H1 (cell line): ENCODE results near the gene GON4L. TPM values are rescaled to one million over a fixed set of nuclear protein-coding genes. Genes with fewer than 3 reads are reported as not detected.
"Not testable (repeated sequence)": the region's sequence is repeated elsewhere in the genome, so short reads cannot be mapped to it uniquely, and the experiment has no call there.

Experiments used
- CTCF ChIA-PET: fragments of 300-600 bp; sonication (Branson Sonifier 250); formaldehyde crosslinking; loops from one replicate; lab custom pipeline; 2021; ENCODE audit not compliant: partially characterized antibody; lab: Charles Lee
- POLR2A ChIA-PET: fragments of 300-600 bp; sonication (Branson Sonifier 250); formaldehyde crosslinking; loops from one replicate; lab custom pipeline; 2021; ENCODE audit warnings: inconsistent platforms; ENCODE audit not compliant: partially characterized antibody; lab: Charles Lee
- DNase-seq, 2 experiments: peaks; one replicate each; pipeline versions ENCODE4 v3.0.0 to v3.0.0-alpha.2; 2010 to 2022; ENCODE audit warnings: low spot score in 2 of 2, low read depth in 1 of 2, mixed read lengths in 1 of 2
- FAIRE-seq: peaks from 2 replicates; lab custom pipeline; 2011; peaks lifted over from hg19 to GRCh38; lab: Jason Lieb, UNC
- H2AFZ ChIP-seq: 2 replicates; pipeline ENCODE4 v1.8.1; 2012; ENCODE audit warnings: low read length, inconsistent platforms
- H2AK5ac ChIP-seq: 2 replicates; pipeline ENCODE4 v1.6.1; 2013; ENCODE audit warnings: low read depth, low read length
- H2BK120ac ChIP-seq: replicated peaks from 2 replicates; pipeline ENCODE3; 2013; ENCODE audit warnings: low read depth, low read length, inconsistent platforms
- H2BK12ac ChIP-seq: 2 replicates; pipeline ENCODE4 v1.6.1; 2013; ENCODE audit warnings: low read depth, low read length
- H2BK15ac ChIP-seq: 2 replicates; pipeline ENCODE4 v1.6.1; 2013; ENCODE audit warnings: low read length
- H2BK20ac ChIP-seq: 2 replicates; pipeline ENCODE4 v1.6.1; 2013; ENCODE audit warnings: low read length
- H2BK5ac ChIP-seq: 2 replicates; pipeline ENCODE4 v1.6.1; 2013; ENCODE audit warnings: low read depth, low read length
- H3K14ac ChIP-seq: 2 replicates; pipeline ENCODE4 v1.6.1; 2013; ENCODE audit warnings: inconsistent platforms; ENCODE audit not compliant: insufficient read length
- H3K18ac ChIP-seq: 2 replicates; pipeline ENCODE4 v1.6.1; 2013; ENCODE audit warnings: low read length; ENCODE audit errors: extremely low read depth
- H3K23ac ChIP-seq: 2 replicates; pipeline ENCODE4 v1.6.1; 2013; ENCODE audit warnings: inconsistent platforms; ENCODE audit not compliant: insufficient read length
- H3K23me2 ChIP-seq: 2 replicates; pipeline ENCODE4 v1.6.1; 2013; ENCODE audit warnings: low read depth, low read length
- H3K27ac ChIP-seq: 2 replicates; pipeline ENCODE4 v1.6.1; 2011; ENCODE audit warnings: low read depth, low read length, inconsistent platforms
- H3K27me3 ChIP-seq, 4 experiments: replicated peaks in 1 of 4; 1 replicate in 1 of 4; 2 replicates in 3 of 4; pipeline versions ENCODE4 v1.6.1 to v1.8.1; 2011 to 2013; ENCODE audit warnings: low read length in 3 of 4, mild to moderate bottlenecking in 3 of 4, inconsistent platforms in 2 of 4, mixed read lengths in 2 of 4, moderate library complexity in 1 of 4; ENCODE audit not compliant: control insufficient read depth in 3 of 4, insufficient read depth in 3 of 4; ENCODE audit errors: extremely low read depth in 1 of 4
- H3K36me3 ChIP-seq, 4 experiments: 2 replicates each; pipeline versions ENCODE4 v1.6.1 to v1.8.1; 2011 to 2013; ENCODE audit warnings: mild to moderate bottlenecking in 4 of 4, low read length in 3 of 4, moderate library complexity in 2 of 4, control low read depth in 1 of 4, inconsistent platforms in 1 of 4; ENCODE audit not compliant: insufficient read depth in 4 of 4, control insufficient read depth in 2 of 4
- H3K4ac ChIP-seq: replicated peaks from 2 replicates; pipeline ENCODE3; 2013; ENCODE audit warnings: low read length, low read depth, mixed read lengths, inconsistent platforms; ENCODE audit not compliant: insufficient read length
- H3K4me1 ChIP-seq, 4 experiments: replicated peaks in 1 of 4; 1 replicate in 1 of 4; 2 replicates in 3 of 4; pipeline versions ENCODE4 v1.6.1 to v1.8.1; 2011 to 2013; ENCODE audit warnings: low read length in 3 of 4, inconsistent platforms in 2 of 4, mixed read lengths in 1 of 4; ENCODE audit not compliant: insufficient read depth in 4 of 4, control insufficient read depth in 3 of 4
- H3K4me2 ChIP-seq, 2 experiments: 2 replicates each; pipeline versions ENCODE4 v1.6.1 to v1.8.1; 2011 to 2013; ENCODE audit warnings: low read depth in 2 of 2, low read length in 2 of 2, control low read depth in 1 of 2, inconsistent platforms in 1 of 2, mild to moderate bottlenecking in 1 of 2; ENCODE audit not compliant: insufficient read depth in 1 of 2
- H3K4me3 ChIP-seq, 4 experiments: fragments of 200-600, 300-600 bp in 1 of 4; sonication (generic), shearing (Covaris generic), sonication (Bioruptor Twin) in 1 of 4; 2 replicates each; pipeline versions ENCODE4 v1.5.1 to v1.8.1; 2011 to 2016; ENCODE audit warnings: low read length in 4 of 4, low read depth in 3 of 4, control low read depth in 2 of 4, inconsistent platforms in 2 of 4, mild to moderate bottlenecking in 2 of 4, mixed read lengths in 1 of 4, moderate library complexity in 1 of 4; ENCODE audit not compliant: insufficient read depth in 2 of 4; ENCODE audit errors: extremely low read depth in 1 of 4
- H3K56ac ChIP-seq: replicated peaks from 2 replicates; pipeline ENCODE3; 2013; ENCODE audit warnings: low read depth, mild to moderate bottlenecking, mixed read lengths, low read length, inconsistent platforms; ENCODE audit not compliant: insufficient read length
- H3K79me1 ChIP-seq: 2 replicates; pipeline ENCODE4 v1.6.1; 2013; ENCODE audit warnings: low read depth, low read length, control low read depth
- H3K79me2 ChIP-seq, 2 experiments: 2 replicates each; pipeline versions ENCODE4 v1.6.1 to v1.8.1; 2012 to 2013; ENCODE audit warnings: low read length in 2 of 2, mild to moderate bottlenecking in 2 of 2, inconsistent platforms in 1 of 2; ENCODE audit not compliant: insufficient read depth in 2 of 2, control insufficient read depth in 1 of 2
- H3K9ac ChIP-seq, 4 experiments: replicated peaks in 1 of 4; 1 replicate in 1 of 4; 2 replicates in 3 of 4; pipeline versions ENCODE4 v1.6.1 to v1.8.1; 2011 to 2013; ENCODE audit warnings: low read depth in 3 of 4, low read length in 3 of 4, control low read depth in 2 of 4, mild to moderate bottlenecking in 2 of 4, moderate library complexity in 2 of 4, inconsistent platforms in 1 of 4; ENCODE audit errors: extremely low read depth in 1 of 4
- H3K9me3 ChIP-seq, 2 experiments: 2 replicates each; pipeline versions ENCODE4 v1.6.1 to v1.8.1; 2012 to 2013; ENCODE audit warnings: mild to moderate bottlenecking in 2 of 2, moderate library complexity in 2 of 2, control low read depth in 1 of 2, inconsistent platforms in 1 of 2, low read depth in 1 of 2, low read length in 1 of 2, mixed read lengths in 1 of 2; ENCODE audit not compliant: insufficient read depth in 2 of 2
- H4K20me1 ChIP-seq, 2 experiments: replicated peaks in 1 of 2; 2 replicates each; pipeline versions ENCODE3 to v1.8.1; 2011 to 2013; ENCODE audit warnings: inconsistent platforms in 2 of 2, low read length in 2 of 2, mild to moderate bottlenecking in 1 of 2; ENCODE audit not compliant: insufficient read depth in 2 of 2, control insufficient read depth in 1 of 2
- H4K5ac ChIP-seq: 2 replicates; pipeline ENCODE4 v1.6.1; 2013; ENCODE audit warnings: low read length, low read depth, mixed read lengths, inconsistent platforms; ENCODE audit not compliant: insufficient read length
- H4K8ac ChIP-seq: 2 replicates; pipeline ENCODE4 v1.8.0; 2013; ENCODE audit warnings: mild to moderate bottlenecking, moderate library complexity, low read length, inconsistent platforms; ENCODE audit not compliant: insufficient read depth; ENCODE audit errors: extremely low read depth
- H4K91ac ChIP-seq: replicated peaks from 2 replicates; pipeline ENCODE3; 2013; ENCODE audit warnings: low read length, mixed read lengths, inconsistent platforms; ENCODE audit not compliant: insufficient read length
- WGBS, 2 experiments: shearing (Covaris generic) in 1 of 2; methylation state at CpG; one replicate each; pipeline versions ENCODE4 v1.1.6 to v1.1.7; 2013 to 2015; ENCODE audit warnings: low lambda C conversion rate in 2 of 2, mixed read lengths in 2 of 2, inconsistent platforms in 1 of 2, low coverage in 1 of 2, missing lambda C conversion rate in 1 of 2; ENCODE audit not compliant: insufficient replicate concordance in 2 of 2, insufficient coverage in 1 of 2, insufficient read length in 1 of 2; ENCODE audit errors: extremely low coverage in 1 of 2, missing lambda C conversion rate in 1 of 2; 5-methylcytosine and 5-hydroxymethylcytosine counted together
- polyA plus RNA-seq, 7 experiments: library from polyadenylated mRNA; depleted of rRNA in 3 of 7; stranded (reverse) in 5 of 7; unstranded in 2 of 7; fragments of >200 nt in 5 of 7; fragments of 200-250 nt in 2 of 7; gene quantifications; 1 replicate in 5 of 7; 2 replicates in 1 of 7; 4 replicates in 1 of 7; pipeline versions ENCODE4 v1.2.1 to v1.2.3, GENCODE V29; 2011 to 2013; ENCODE audit warnings: missing spikeins in 2 of 7, mixed read lengths in 2 of 7
- total RNA-seq: library from RNA; stranded (reverse); fragmentation: NEBNext Ultra II Directional; extraction: Animal tissue kit (Norgen Biotek cat#: 25700); gene quantifications from 2 replicates; pipeline ENCODE4 v1.2.1, GENCODE V29; 2021

Gene GON4L
- total and polyA plus RNA-seq, 2 of the 8 experiments (the other 6 are each of a cell fraction or from before 2014, with no cell fraction given): 26.2 to 52.1 TPM

DNA sequence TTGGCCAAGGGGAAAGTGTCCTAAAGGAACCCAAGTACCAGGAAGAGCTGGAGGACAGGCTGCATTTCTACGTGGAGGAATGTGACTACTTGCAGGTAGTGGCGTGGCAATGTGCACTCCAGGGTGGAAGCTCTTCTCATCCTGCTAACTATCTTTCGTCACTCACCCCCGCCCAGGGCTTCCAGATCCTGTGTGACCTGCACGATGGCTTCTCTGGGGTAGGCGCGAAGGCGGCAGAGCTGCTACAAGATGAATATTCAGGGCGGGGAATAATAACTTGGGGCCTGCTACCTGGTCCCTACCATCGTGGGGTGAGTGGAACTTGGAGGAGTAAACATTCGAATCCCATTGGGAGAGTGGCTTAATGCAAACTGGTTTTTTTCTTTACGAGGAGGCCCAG lies 109.4 kb downstream of the GON4L start:
- H2BK120ac ChIP-seq, FAIRE-seq, H3K36me3 ChIP-seq, H2AK5ac ChIP-seq, H3K4me2 ChIP-seq, POLR2A ChIA-PET, H3K4me3 ChIP-seq, H3K27me3 ChIP-seq, H4K20me1 ChIP-seq, H4K91ac ChIP-seq, H4K5ac ChIP-seq, H2BK20ac ChIP-seq, H4K8ac ChIP-seq, CTCF ChIA-PET, H3K18ac ChIP-seq, H3K79me2 ChIP-seq, H3K4ac ChIP-seq, H2AFZ ChIP-seq, H2BK15ac ChIP-seq, H3K56ac ChIP-seq, H3K23ac ChIP-seq, H3K27ac ChIP-seq, H2BK12ac ChIP-seq, H2BK5ac ChIP-seq, H3K79me1 ChIP-seq, H3K14ac ChIP-seq, H3K4me1 ChIP-seq, H3K9me3 ChIP-seq, H3K9ac ChIP-seq, H3K23me2 ChIP-seq, DNase-seq: not testable (repeated sequence)
- WGBS, 2 experiments: 87% methylated on average over 9 of the region's 12 CpGs; no CpG with 5 or more reads in 1 of the 2 experiments
